Measurements from ENCODE around the gene FARS2. TPM values are rescaled to one million over a fixed set of nuclear protein-coding genes. Genes with fewer than 3 reads are reported as not detected.

The FARS2 gene
- total and polyA plus RNA-seq, 12 donors = 7.6 to 22.4 (median 20.8) TPM

DNA sequence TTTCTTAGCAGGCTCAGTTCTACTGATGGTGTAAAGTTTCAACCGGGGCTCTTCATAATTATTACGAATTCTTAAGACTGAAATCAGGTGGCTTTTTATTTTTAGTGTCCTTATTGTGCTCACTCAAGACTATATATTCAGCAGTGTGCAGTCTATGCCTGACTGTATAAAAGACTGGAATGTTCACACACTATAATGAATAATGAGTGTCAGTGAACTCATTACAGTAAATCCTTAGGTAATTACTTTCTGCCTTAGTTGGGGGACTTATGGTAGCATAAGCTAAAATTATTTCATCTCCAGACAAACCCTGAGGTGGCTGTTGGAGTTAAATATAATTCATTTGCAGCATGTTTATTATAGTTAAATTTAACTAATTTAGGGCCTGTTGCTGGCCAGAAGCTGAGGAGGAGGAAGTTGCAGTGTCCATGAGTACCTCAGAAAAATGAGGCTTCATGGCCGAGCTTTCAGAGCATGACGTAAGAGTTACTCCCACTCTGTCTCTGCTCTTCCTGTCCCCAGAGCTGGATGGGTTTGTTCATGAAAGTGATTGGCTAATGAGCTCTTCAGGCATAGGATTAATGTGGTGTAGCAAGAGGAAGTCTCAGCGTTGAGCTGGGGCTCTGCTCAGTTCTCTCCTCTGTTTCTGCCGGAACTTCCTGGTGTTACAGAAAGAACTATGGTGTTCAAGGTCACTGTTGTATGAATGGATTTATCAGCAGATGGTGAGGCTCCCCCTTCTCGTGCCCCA, 409.7 kb downstream of the FARS2 start:
- Histone ChIP-seq H3K36me3 (no peaks in the 10 kb centered on the region), H3K27ac (peak overlapping the region in 3 of 10 donors; percentile 33 to 80 (median 33)), H3K9me3 (no peaks in the 10 kb centered on the region), H3K27me3 (no peaks in the 10 kb centered on the region), H3K4me1 (peaks cover 0 to 49% (median 2%) of the 10 kb centered on the region in 9 donors), H3K4me3 (no peak overlapping the region)
- intact Hi-C loops (cut with DNase I) = no loop called here
- DNase-seq = peak in 1 of 2 donors; percentile 12
- TF ChIP-seq CTCF (IDR thresholded peaks at IDR 0.05) = no peak
- 54 to 62% methylated on average over 7 of the region's 7 CpGs for WGBS, 2 donors
- ATAC-seq = peak; percentile 54 to 79 (median 67)

DNA sequence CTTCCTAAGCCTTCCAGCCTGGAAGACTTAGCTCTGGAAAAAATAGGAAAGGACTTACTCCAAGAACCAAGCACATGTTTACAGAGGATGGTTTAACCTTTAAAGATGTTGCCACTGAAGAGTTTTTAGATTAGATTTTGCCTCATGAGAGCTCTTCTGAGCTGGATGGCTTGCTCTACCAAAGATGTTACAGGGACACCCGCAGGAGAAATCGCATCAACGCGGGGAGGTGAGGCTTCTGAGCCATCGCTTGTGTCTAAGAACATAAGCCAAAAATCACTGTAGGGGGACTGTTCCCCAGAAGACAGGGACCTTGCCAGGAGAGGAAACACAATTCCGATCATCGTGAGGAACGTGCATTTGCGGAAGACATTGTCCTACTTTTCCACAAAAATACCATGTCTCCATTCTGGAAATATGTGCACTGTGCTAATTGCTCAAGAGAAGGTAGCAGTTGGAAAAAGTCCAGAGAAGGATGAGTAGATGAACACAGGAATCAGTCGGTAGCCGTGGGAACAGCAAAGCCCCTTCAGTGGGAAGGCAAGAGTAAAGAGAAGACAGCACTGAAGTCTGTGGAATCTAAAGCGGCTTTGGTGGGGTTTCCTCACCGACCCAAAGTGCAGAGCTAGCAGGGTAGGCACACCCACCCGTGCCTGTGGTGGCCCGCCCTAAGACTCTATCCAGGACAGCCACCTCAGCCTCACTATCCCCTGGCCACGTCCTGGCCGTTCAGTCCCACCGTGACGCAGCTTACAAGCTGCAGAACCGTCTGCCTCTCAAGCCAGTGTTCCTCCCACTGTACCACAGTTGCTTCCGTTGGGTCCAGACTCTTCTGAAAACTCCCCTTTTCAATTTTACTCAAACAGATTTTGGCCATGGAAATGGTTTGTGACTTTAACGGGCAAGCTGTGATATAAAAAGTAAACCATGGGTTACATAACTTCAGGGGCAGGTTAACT, 410.6 kb downstream of the FARS2 start:
- Histone ChIP-seq H3K4me3 (no peak overlapping the region), H3K27me3 (no peaks in the 10 kb centered on the region), H3K36me3 (no peaks in the 10 kb centered on the region), H3K9me3 (no peaks in the 10 kb centered on the region), H3K27ac (peak overlapping the region in 3 of 10 donors; percentile 33 to 80 (median 33)), H3K4me1 (peaks cover 0 to 45% (median 2%) of the 10 kb centered on the region in 9 donors)
- no peak for DNase-seq
- 92 to 93% methylated on average over 22 of the region's 22 CpGs for WGBS, 2 donors
- TF ChIP-seq CTCF (IDR thresholded peaks at IDR 0.05) = no peak
- ATAC-seq = peak in 1 of 8 donors; percentile 39
- intact Hi-C loops (cut with DNase I) = no loop called here

- TF ChIP-seq CTCF (IDR thresholded peaks at IDR 0.05) = no peak
- Histone ChIP-seq H3K9me3 (no peaks in the 10 kb centered on the region), H3K4me3 (no peak overlapping the region), H3K4me1 (peaks cover 0 to 45% (median 2%) of the 10 kb centered on the region in 9 donors), H3K27ac (peak overlapping the region in 1 of 10 donors; percentile 80), H3K36me3 (no peaks in the 10 kb centered on the region), H3K27me3 (no peaks in the 10 kb centered on the region)
- 78 to 94% methylated on average over 3 of the region's 3 CpGs for WGBS, 2 donors
- ATAC-seq (peak in 7 of 8 donors; percentile 50 to 87 (median 72)), DNase-seq (no peak)
- intact Hi-C loops (cut with DNase I) = no loop called here
These were observed 411.3 kb downstream of the FARS2 start for GRCh38 chr6:5672581-5673011.

Data from heart right ventricle (tissue), 16 donors.